NCI-H82 treated with DMSO at 0.1 percent for 48 hours (cell line): Measurements from ENCODE around the gene TM6SF1.
"Not testable (repeated sequence)": the region's sequence is repeated elsewhere in the genome, so short reads cannot be mapped to it uniquely, and the experiment has no call there.

Experiments used
- DNase-seq: peaks from one replicate; lab custom pipeline; 2025; ENCODE audit not compliant: unreplicated experiment; lab: John Stamatoyannopoulos, UW

TM6SF1 gene

DNA sequence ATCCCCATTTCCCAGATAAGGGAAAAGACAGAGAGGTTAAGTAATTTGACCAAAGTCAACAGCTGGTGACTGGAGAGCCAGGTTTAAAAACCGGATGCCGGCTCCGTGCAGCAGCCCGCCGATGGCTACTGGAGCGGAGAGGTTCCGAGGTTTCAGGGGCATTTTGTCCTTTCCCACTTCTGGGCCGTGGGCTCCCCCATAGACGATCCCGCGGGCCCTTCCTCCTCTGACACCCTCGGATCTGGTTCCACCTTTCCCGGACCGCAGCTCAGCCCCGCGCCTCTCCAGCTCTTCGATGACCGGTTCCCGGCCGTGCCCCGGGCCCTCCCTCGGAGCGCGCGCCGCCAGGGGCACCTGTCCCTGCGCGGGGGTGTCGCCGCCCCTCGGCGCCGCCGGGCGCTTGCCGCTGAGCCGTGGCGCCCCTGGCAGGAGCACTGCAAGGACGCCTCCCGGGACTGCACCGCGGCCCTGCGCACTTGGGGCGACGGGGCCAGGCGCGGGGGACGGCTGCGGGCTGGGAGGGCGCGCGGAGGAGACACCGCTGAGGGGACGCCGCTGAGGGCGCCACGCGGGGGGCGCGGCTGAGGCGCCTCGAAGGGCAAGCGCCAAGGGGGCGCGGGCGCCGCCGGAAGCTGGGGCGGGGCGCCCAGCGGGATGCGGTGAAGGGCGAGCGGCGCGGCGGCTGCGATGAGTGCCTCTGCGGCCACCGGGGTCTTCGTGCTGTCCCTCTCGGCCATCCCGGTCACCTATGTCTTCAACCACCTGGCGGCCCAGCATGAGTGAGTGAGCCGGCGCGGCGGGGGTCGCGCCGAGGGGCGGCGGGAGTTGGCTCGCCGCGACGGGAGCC lies at the start of gene TM6SF1:
Gene TM6SF1 (plus strand): TSS at position 652 of the 847 bp plus-strand sequence. CDS start 36 bp downstream, at position 688.
- DNase-seq = no peak

DNA sequence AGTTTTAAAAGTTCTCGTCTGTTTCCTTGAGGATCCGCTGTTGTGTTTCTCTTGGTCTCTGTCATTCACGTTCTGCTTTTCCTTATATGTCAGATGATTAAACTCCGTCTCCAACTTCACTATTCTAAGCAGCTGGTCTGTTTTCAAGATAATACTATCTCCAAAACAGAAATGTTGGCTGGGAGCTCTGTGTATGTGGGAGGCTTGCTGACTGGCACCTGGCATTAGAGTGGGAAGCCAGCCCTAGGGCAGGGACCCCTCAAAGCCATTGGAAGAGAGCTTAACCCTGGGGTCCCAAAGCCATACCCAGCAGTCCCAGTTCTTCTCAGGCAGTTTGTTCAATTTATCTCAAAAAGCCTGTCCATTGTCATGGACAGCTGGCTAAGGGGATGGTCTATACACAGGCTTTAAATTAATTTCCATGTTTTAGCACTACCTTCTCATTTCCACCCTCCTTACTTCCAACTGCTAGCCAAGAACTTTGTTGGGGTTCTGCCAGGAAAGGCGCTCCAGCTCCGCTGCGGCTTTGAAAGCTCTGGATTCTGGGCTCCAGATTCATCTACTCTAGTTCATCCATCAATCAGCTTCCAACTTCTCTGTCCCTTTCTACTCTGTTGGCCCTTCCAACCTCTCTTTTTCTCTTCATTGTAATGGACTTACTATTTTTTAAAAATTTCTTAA lies 49.6 kb upstream of the TM6SF1 start:
- DNase-seq = no peak

DNA sequence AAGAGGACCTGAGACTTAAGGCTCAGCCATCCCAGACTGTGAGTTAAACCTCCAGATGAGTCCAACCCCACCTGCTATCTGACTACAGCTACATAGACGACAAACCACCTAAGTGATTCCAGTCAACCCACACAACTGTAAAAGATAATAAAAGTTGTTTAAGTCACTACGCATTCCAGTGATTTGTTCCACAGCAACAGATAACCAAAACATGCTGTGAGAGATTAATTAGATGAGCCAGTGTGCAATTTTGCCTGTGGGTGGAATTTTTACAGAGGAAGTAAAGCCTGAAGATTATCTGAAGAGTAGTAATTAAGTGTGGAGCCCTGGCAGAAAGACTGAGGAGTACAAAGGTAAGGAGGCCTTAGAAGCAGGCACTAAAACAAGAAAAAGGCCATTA lies 45.8 kb upstream of the TM6SF1 start:
- DNase-seq = no peak

DNA sequence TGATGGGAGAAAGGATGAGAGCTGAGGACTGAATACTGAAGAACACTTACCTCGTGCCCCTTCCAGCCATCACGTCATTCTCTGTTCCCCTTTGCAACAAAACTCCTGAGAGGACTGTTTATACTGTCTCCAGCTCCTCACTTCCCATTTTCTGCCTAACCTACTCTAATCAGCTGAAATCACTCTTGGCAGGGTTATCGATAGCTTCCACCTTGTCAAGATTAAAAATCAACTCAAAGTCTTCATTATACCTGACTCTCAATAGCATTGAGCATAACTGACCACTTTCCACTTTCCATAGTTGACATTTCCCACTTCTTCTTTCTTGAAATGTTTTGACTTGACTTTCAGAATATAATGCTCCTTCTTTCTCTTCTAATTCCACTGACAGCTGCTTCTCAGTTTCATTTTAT lies 44.7 kb upstream of the TM6SF1 start:
- DNase-seq = no peak

DNA sequence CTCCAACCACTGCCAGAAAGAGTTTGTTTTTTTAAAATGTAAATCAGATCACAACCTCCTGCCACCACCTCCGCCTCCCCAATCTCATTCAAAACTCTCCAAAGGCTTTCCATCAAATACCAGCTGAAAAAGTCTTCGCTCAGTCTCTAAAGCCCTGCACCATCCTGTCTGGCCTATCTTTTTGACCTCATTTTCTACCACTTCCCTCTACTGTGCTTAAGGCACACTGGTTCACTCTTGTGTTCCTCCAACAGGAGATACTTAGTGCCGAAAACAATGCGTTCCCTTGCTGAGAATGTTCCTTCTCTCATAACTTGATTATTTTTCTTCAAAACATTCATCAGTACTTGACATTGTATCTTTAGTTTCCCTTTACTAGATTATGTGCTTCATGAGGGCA lies 43.9 kb upstream of the TM6SF1 start:
- no peak for DNase-seq

DNA sequence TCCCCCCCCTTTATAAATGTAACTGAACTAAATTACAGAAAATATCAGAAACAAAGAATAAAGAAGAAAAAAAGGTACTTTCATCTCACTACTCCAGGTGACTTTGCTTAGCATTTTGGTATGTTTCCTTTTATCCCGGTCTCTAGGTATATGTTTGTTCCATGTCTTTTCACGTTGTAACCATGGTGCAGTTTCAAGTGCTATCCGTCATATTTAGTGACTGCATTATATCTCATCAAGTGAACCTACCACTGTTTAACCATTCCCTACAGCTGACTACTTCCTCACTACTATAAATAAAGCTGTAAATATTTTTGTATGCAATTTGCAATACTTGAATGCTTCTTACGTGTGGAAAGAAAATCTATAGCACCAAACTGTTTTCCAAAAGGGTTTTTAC lies 42.6 kb upstream of the TM6SF1 start:
- no peak for DNase-seq

DNA sequence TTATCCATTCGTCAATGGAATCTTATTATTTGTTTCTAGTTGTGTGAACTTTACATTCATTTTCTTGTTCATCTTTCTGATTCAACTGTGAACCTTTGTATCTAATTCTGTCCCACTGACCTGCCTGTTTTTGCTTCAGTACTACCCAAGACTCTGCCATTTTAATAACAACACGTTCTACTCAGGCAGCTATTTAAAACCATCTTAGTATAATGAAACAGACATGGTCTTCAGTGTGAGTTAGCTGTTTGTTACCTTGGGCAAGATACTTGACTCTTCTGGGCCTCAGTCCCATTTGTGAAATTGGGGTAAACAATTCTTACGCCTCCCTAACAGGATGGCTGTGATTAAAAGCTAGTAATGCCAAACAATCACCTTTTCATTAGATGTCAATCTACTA lies 42.0 kb upstream of the TM6SF1 start:
- DNase-seq = no peak

DNA sequence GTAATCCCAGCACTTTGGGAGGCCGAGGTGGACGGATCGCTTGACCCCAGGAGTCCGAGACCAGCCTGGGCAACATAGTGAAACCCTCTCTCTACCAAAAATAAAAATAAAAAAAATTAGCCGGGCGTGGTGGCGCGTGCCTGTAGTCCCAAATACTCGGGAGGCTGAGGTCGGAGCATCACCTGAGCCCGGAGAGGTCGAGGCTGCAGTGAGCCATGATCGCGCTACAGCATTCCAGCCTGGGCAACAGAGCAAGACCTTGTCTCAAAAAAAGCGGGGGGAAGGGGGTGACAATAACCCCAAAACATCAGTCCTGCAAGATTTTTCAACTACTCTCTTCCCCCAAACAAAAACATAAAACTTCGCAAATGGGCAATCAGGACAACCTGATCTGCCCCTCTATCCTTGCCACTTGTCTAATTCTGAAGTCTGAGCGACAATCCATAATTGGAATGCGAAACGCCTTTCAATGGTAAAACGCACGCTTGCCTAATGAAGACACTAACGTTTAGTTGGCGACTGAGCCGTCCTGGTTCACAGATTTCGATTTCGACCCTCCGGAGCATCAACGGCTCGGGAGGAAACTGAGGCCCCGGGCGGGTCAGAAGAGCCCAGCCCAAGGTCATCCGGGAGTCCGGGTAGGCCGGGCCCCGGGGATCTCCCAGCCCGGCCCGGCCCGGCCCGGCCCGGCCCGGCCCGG lies 41.3 kb upstream of the TM6SF1 start:
- no peak for DNase-seq

DNA sequence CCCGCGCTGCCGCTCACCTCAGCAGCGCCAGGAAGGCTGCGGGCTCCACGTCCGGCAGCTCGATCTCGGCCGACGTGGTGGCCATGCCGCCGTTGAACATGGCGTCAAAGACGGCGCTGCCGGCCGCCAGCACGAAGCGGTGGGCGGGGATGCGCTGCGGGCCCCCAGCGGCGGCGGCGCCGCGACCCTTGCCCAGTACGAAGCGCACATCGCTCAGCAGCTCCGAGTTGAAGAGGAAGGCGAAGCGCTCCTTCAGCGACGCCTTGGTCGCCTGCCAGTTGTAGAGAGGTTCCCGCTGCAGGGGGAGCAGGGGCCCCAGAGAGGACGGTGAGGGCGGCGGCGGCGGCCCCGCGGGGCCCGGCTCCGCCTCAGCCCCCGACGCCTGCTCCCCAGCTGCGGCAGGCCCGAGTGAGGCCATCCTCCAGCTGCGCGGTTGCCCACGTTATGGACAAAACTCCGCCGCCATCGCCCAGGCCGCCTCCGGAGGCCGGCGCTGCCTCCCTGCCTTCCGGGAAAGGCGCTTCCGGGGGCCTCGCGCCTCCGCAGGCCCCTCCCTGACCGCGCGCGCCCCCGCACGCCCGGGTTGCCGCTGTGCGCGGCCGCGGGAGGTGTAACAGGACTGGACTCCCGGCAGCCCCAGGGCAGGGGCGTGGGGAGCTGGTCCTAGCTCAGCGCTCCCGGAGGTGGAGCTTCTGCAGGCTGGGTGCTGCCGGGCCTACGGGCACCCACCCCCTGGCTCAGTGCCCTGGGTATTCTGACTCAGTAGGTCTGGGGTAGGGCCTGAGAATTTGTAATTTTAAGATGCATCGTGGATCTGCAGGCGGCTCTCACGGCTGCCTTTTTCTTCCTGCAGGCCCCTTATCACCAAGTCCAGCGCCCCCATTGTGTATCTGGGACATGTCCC lies 40.5 kb upstream of the TM6SF1 start, which contains the start of gene BTBD1:
Gene BTBD1 (minus strand): TSS at position 519 of the 904 bp plus-strand sequence. CDS start 101 bp downstream, at position 418.
- DNase-seq = peak; percentile 79

DNA sequence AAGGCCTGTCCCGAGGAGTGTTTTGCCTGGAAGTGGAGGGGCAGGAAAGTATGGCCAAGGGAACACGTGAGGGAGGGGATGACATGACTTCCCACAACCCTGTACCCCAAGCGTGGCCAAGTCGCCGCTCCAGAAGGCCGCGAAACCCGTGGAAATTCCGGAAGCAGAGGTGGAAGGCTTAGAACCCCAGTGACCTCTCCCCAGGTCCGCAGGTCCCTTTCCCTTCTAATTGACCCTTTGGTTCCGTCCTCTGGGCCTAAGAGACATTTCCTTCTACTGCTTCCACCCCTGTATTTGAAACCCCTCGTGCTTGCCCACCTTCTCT lies 39.8 kb upstream of the TM6SF1 start:
- no peak for DNase-seq

DNA sequence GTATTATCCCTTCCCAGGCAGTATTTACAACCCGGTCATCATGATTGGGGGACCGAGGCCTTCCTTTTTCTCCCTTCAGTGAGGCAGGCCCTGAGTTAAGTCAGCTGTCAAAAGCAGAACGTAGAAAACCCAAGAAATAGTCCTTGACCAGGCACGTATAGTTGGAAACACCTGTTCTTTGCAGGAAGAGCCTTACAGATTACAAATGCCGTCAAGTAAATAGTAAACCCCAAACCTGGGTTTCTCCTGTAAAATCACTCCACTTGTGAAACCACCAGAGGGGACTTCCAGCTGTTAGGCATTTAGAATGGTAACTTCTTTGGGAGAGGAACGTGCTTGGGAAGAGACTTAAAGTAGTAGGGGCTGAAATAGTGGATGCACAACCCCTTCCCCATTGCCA lies 39.4 kb upstream of the TM6SF1 start:
- no peak for DNase-seq

DNA sequence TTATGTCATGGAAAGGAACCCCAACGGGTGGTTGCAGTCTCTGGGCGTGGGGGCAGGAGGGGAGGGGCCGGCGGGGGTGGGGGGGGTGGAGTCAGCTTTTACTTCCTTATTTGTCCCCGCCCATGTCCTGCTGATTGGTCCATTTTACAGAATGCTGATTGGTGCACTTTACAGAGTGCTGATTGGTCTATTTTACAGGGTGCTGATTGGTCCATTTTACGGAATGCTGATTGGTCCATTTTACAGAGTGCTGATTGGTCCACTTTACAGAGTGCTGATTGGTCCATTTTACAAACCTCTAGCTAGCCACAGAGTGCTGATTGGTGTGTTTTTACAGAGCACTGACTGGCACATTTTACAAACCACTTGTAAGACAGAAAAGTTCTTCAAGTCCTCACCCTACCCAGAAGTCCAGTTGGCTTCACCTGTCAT lies 38.2 kb upstream of the TM6SF1 start:
- DNase-seq = not testable (repeated sequence)

DNA sequence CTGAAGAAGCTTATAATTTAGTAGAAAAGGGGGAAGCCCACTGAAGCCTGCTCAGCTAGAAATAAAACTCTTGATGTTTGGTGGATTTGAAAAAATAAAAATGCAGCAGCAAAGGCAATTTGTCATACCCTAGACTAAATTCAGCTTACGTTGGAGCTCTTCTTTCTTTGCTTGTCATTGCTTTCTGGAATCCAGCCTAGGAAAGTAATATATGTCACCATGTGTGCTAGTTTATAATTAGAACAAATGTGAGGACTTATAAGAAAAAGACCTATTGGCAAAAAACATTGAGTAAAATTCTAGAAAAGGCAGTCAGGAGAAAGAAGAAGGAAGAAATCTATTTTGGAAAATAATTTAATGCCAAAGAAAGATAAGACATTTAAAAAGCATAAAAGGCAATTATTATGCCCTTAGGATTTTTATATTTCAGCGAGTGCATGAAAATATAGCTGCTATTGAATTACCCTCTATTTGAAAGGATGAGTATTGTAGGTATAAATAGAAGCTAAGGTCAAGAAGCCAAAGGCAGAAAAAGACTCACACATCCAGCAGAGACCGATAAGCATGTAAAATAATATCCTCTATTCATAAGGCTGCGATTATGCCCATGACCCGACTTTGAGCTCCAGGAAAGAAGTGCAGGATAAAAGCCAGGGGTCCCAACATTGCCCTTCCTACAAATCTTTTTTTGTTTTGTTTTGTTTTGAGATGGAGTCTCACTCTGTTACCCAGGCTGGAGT lies 29.8 kb upstream of the TM6SF1 start:
- no peak for DNase-seq

DNA sequence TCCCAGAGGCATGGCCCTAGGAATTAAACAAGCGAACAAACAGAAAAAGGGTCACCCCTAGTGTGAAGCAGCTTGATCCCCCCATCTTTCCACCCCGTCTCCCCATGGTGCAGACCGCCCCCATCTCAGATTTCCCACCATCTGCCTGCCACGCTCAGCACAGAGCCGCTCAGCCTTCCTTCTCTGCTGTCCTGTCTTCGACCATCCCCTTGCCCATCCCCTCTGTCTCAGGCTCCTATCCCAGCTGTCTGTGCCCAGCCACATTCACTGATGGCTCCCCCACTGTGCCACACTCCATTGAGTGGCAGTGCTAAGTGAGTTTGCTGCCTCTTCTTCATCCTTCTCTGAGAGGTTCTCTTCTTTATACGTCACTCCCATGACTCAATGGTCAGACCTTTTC lies 28.7 kb upstream of the TM6SF1 start:
- no peak for DNase-seq

DNA sequence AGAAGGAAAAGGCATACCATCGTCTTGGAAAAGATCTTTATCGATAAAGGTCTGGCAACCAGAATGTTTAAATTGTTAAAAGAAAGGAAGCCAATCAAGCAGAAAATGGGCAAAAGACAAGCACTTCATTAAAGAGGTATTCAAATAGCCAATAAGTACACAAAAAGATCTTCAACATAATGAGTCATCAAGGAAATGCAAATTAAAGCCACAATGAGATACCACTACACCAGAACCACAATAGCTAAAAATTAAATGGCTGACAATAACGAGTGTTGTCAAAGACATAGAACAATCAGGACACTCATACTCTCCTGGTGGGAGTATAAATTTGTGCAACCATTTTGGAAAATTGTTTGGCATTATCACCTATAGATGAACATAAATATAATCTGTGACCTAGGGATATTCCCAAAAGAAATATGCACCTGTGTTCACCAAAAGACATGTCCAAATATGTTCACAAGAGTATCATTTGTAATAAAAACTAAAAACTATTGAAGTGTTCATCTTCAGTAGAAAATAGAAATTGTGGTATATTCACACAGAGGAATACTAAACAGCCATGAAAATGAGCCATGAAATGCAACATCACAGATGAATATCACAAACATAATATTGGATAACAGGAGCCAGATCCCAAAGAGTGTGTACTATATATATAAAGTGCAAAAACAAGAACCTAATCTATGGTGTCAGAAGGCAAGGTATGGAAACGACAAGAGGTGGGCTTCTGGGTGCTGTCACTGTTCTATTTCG lies 26.0 kb upstream of the TM6SF1 start:
- DNase-seq = no peak

DNA sequence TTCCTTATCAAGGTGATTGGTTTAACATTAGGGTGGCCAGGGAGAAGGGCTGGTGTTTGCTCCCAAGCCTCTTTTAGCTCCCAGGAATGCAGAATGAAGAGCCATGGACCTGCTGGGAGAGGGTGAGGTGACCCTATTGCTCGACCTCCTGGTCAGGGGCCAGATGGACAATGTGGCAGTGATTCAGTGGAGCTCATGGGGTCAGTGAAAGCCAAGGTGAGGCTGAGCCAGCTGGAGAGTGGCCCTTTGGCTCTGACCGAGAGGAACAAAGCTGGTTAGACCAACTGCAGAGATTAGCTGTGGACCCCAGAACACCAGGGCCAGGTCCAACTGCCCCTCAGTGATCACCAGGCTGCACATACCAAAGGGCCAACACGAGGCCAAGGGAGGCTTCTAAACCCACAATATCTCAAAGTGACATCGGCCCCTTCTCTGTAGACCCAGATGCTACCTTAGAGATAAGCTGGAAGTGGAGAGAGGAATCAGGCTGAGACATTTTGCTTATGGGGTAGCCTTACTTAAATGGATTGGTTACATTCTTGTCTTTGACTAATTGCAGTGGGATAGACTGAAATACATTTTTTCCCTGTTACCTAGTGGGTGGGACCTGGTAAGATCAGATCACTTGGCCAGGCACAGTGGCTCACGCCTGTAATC lies 24.6 kb upstream of the TM6SF1 start:
- DNase-seq = no peak

DNA sequence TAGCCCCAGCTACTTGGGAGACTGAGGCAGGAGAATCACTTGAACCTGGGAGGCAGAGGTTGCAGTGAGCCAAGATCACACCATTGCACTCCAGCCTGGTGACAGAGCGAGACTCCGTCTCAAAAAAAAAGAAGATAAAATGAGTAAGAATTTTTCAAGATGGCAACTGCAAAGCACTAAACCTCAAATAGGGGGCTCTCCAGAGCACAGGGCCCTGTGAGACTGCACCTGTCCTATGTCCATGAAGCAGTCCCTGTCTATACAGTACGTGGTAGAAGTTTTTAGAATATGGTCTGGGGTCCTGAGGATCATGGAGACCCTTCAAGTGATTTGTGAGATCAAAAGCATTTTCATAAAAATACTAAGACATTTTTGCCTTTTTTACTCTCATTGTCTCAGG lies 22.0 kb upstream of the TM6SF1 start:
- DNase-seq = not testable (repeated sequence)

DNA sequence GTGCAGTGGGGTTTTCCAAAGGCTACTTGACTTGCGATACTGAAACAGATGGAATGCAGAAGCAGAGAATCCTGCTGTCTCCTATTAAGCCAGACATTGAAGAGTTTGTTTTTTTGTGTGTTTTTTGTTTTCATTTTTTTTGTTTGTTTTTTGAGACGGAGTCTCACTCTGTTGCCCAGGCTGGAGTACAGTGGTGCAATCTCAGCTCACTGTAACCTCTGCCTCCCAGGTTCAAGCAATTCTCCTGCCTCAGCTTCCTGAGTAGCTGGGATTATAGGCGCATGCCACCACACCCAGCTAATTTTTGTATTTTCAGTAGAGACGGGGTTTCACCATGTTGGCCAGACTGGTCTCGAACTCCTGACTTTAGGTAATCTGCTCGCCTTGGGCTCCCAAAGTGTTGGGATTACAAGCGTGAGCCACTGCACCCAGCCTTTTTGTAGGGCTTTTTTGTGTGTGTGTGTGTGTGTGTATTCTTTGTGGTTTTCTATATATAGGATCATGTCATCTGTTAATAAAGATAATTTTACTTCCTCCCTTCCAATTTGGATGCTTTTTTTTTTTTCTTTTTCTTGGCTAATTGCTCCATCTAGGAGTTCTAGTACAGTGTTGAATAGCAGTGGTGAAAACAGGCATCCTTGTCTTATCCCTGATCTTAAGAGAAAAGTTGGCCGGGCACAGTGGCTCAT lies 21.4 kb upstream of the TM6SF1 start:
- not testable (repeated sequence) for DNase-seq
